CD14-positive monocyte (primary cell): Measurements from ENCODE around the gene GABRD. TPM values are rescaled to one million over a fixed set of nuclear protein-coding genes. Genes with fewer than 3 reads are reported as not detected.

ENCODE experiments used
- DNase-seq, 3 donors: peaks; one replicate each; pipeline ENCODE4 v3.0.0-alpha.2; 2011 to 2022
- H2AFZ ChIP-seq: 2 replicates; pipeline ENCODE4 v1.6.0; 2012; ENCODE audit warnings: mild to moderate bottlenecking, low read depth, low read length, inconsistent platforms; ENCODE audit not compliant: insufficient read depth, poor library complexity, severe bottlenecking
- H3K27ac ChIP-seq, 2 donors: 1 replicate in 1 of 2; 2 replicates in 1 of 2; pipeline ENCODE4 v1.5.1; 2012 to 2013; ENCODE audit warnings: low read length in 2 of 2, control low read depth in 1 of 2, inconsistent platforms in 1 of 2, low read depth in 1 of 2, mild to moderate bottlenecking in 1 of 2
- H3K27me3 ChIP-seq, 2 donors: one replicate each; pipeline versions ENCODE4 v1.6.0 to v1.6.1; 2011 to 2013; ENCODE audit warnings: low read length in 2 of 2; ENCODE audit not compliant: control insufficient read depth in 2 of 2, insufficient read depth in 2 of 2
- H3K36me3 ChIP-seq, 2 donors: replicated peaks in 1 of 2; 1 replicate in 1 of 2; 2 replicates in 1 of 2; pipeline versions ENCODE4 v1.5.1 to v1.6.1; 2012 to 2013; ENCODE audit warnings: low read length in 2 of 2, control low read depth in 1 of 2, inconsistent platforms in 1 of 2, mild to moderate bottlenecking in 1 of 2; ENCODE audit not compliant: insufficient read depth in 2 of 2, control insufficient read depth in 1 of 2
- H3K4me1 ChIP-seq, 2 donors: 1 replicate in 1 of 2; 2 replicates in 1 of 2; pipeline versions ENCODE4 v1.5.1 to v1.6.1; 2012 to 2013; ENCODE audit warnings: low read length in 2 of 2, control low read depth in 1 of 2, inconsistent platforms in 1 of 2, mild to moderate bottlenecking in 1 of 2, moderate library complexity in 1 of 2; ENCODE audit not compliant: insufficient read depth in 2 of 2, control insufficient read depth in 1 of 2
- H3K4me2 ChIP-seq: replicated peaks from 2 replicates; pipeline ENCODE3; 2012; ENCODE audit warnings: low read length, moderate library complexity, mild to moderate bottlenecking; ENCODE audit not compliant: poor library complexity, severe bottlenecking; ENCODE audit errors: extremely low read depth
- H3K4me3 ChIP-seq, 3 experiments: fragments of 200-600 bp in 1 of 3; sonication (generic) in 1 of 3; replicated peaks in 1 of 3; 1 replicate in 2 of 3; 2 replicates in 1 of 3; pipeline ENCODE4 v1.5.1; 2011 to 2013; ENCODE audit warnings: low read length in 3 of 3, mild to moderate bottlenecking in 3 of 3, control low read depth in 2 of 3, low read depth in 2 of 3, inconsistent platforms in 1 of 3, moderate library complexity in 1 of 3
- H3K79me2 ChIP-seq: 2 replicates; pipeline ENCODE4 v1.6.0; 2012; ENCODE audit warnings: mild to moderate bottlenecking, control low read depth, inconsistent platforms, low read length, moderate library complexity; ENCODE audit not compliant: insufficient read depth
- H3K9ac ChIP-seq: 2 replicates; pipeline ENCODE4 v1.6.0; 2017; ENCODE audit warnings: low read length, mild to moderate bottlenecking; ENCODE audit not compliant: insufficient read depth, poor library complexity, severe bottlenecking
- H3K9me3 ChIP-seq, 2 donors: replicated peaks in 1 of 2; 1 replicate in 1 of 2; 2 replicates in 1 of 2; pipeline versions ENCODE4 v1.5.1 to v1.6.1; 2012 to 2013; ENCODE audit warnings: low read length in 2 of 2, control low read depth in 1 of 2; ENCODE audit not compliant: control insufficient read depth in 1 of 2, insufficient read depth in 1 of 2
- H4K20me1 ChIP-seq: 2 replicates; pipeline ENCODE4 v1.6.0; 2012; ENCODE audit warnings: mild to moderate bottlenecking, low read length, control low read depth, moderate library complexity; ENCODE audit not compliant: insufficient read depth
- H3K27ac Mint-ChIP-seq, 7 donors: one replicate each; pipeline ENCODE4 v1.8.0; 2020; ENCODE audit warnings: mild to moderate bottlenecking in 7 of 7, mixed read lengths in 7 of 7, moderate library complexity in 6 of 7, inconsistent platforms in 2 of 7
- H3K27me3 Mint-ChIP-seq, 3 donors: one replicate each; pipeline ENCODE4 v1.8.0; 2021 to 2022; ENCODE audit warnings: low read depth in 3 of 3, mild to moderate bottlenecking in 3 of 3, mixed read lengths in 3 of 3, moderate library complexity in 3 of 3, inconsistent platforms in 1 of 3
- H3K36me3 Mint-ChIP-seq, 2 donors: one replicate each; pipeline ENCODE4 v1.8.0; 2020; ENCODE audit warnings: mixed read lengths in 2 of 2, inconsistent platforms in 1 of 2, mild to moderate bottlenecking in 1 of 2
- H3K4me1 Mint-ChIP-seq: one replicate; pipeline ENCODE4 v1.8.0; 2020; ENCODE audit warnings: mild to moderate bottlenecking, mixed read lengths
- H3K4me3 Mint-ChIP-seq, 2 donors: one replicate each; pipeline ENCODE4 v1.8.0; 2020; ENCODE audit warnings: mild to moderate bottlenecking in 2 of 2, mixed read lengths in 2 of 2, moderate library complexity in 1 of 2
- H3K9me3 Mint-ChIP-seq, 7 donors: one replicate each; pipeline ENCODE4 v1.8.0; 2020 to 2022; ENCODE audit warnings: mixed read lengths in 7 of 7, mild to moderate bottlenecking in 6 of 7, moderate library complexity in 6 of 7, inconsistent platforms in 2 of 7
- CTCF ChIP-seq: fragments of 200-600 bp; IDR thresholded peaks from one replicate; pipeline ENCODE4 v1.8.0; 2022; ENCODE audit warnings: antibody characterized with exemption, mild to moderate bottlenecking
- WGBS: methylation state at CpG from one replicate; pipeline ENCODE4 v1.1.5; 2013; ENCODE audit warnings: missing lambda C conversion rate; ENCODE audit not compliant: insufficient coverage; 5-methylcytosine and 5-hydroxymethylcytosine counted together
- intact Hi-C, 2 donors: fragments of 100-400 bp; cut with micrococcal nuclease; formaldehyde crosslinking; loops; one replicate each; pipeline versions ENCODE4 v1.15.0 to v1.15.1; 2023
- polyA plus RNA-seq, 3 donors: library from polyadenylated mRNA; depleted of rRNA in 1 of 3; unstranded in 2 of 3; stranded (reverse) in 1 of 3; fragments of 300-500 nt in 2 of 3; fragments of >200 nt in 1 of 3; fragmentation: Illumina TruSeq in 2 of 3; gene quantifications; 1 replicate in 2 of 3; 2 replicates in 1 of 3; pipeline ENCODE4 v1.2.3, GENCODE V29; 2012 to 2021

Gene GABRD
- polyA plus RNA-seq, 3 donors, result not detected

DNA sequence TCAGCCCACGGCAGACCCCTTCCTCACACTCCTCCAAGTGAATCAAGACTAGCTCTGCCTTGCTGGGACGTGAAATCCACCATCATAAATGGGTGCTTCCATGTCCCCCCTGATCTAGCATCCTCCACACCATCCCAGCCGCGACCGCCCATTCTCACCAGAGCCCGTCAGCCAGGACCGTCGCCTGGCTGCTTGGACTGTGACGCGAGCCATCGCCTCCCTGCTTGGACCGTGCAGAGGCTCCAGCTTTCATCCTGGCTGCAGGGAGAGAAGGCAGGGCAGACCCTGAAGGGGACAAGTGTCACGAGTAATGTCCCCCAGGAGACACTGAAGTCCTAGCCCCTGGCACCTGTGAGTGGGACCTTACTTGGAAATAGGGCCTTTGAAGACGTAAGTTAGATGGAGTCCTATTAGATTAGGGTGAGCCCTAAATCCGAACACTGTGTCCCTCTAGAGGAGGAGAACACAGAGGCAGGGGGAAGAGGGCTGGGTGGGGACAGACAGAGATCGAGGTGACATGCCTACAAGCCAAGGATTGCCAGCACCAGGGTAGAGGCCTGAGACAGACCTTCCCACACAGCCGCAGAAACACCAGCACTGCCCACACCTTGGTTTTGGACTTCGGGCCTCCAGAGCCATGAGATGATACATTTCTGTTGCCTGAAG, 18.3 kb downstream of the GABRD start:
- Histone ChIP-seq H2AFZ (no peak overlapping the region), H3K9me3 (no peaks in the 10 kb centered on the region), H3K79me2 (no peaks in the 10 kb centered on the region), H3K9ac (no peak overlapping the region), H3K4me1 (no peaks in the 10 kb centered on the region), H3K36me3 (no peaks in the 10 kb centered on the region), H3K27ac (no peak overlapping the region), H4K20me1 (no peaks in the 10 kb centered on the region), H3K4me3 (no peak overlapping the region), H3K27me3 (no peaks in the 10 kb centered on the region), H3K4me2 (no peak overlapping the region)
- no peak for DNase-seq
- H3K9me3 Mint-ChIP-seq, result peaks cover 0 to 2% (median 0%) of the 10 kb centered on the region in 7 donors
- H3K36me3 Mint-ChIP-seq, result no peaks in the 10 kb centered on the region
- H3K27ac Mint-ChIP-seq, result no peak overlapping the region
- H3K4me1 Mint-ChIP-seq, result no peaks in the 10 kb centered on the region
- H3K4me3 Mint-ChIP-seq, result no peak overlapping the region
- peaks cover 8 to 20% (median 14%) of the 10 kb centered on the region in 3 donors for H3K27me3 Mint-ChIP-seq
- 80% methylated on average over 17 of the region's 18 CpGs for WGBS
- TF ChIP-seq CTCF, result no peak
- intact Hi-C loops, result no loop called here

DNA sequence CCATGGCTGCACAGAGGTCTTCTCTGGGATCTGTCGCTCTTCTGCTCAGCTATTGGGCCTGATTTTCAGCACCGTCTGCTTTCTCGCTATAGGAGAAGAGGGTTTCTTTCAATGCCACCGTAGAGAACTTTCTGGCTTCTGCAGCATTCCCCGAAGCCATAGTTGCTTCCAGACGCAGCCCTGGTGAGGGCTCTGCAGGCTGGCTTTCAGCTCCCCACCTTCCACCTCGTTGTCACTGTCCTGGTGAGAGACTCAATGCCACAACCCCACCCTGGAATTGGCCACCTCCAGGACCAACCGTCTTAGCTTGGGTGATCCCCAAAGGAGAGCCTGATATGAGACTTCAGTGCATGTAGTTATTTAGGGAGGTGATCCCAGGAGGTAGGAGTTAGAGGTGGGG, 19.1 kb downstream of the GABRD start:
- no peak overlapping the region for H3K4me3 ChIP-seq
- H3K27me3 ChIP-seq, result no peaks in the 10 kb centered on the region
- H3K4me2 ChIP-seq, result no peak overlapping the region
- H3K36me3 ChIP-seq, result no peaks in the 10 kb centered on the region
- H3K9me3 Mint-ChIP-seq, result peaks cover 0 to 2% (median 0%) of the 10 kb centered on the region in 7 donors
- intact Hi-C loops, result no loop called here
- 87% methylated on average over 6 of the region's 8 CpGs for WGBS
- H3K27ac Mint-ChIP-seq, result no peak overlapping the region
- no peak overlapping the region for H3K27ac ChIP-seq
- H2AFZ ChIP-seq, result no peak overlapping the region
- no peaks in the 10 kb centered on the region for H4K20me1 ChIP-seq
- H3K4me1 Mint-ChIP-seq, result no peaks in the 10 kb centered on the region
- H3K9me3 ChIP-seq, result no peaks in the 10 kb centered on the region
- TF ChIP-seq CTCF, result no peak
- no peak for DNase-seq
- H3K79me2 ChIP-seq, result no peaks in the 10 kb centered on the region
- no peaks in the 10 kb centered on the region for H3K36me3 Mint-ChIP-seq
- no peaks in the 10 kb centered on the region for H3K4me1 ChIP-seq
- H3K9ac ChIP-seq, result no peak overlapping the region
- peaks cover 8 to 18% (median 14%) of the 10 kb centered on the region in 3 donors for H3K27me3 Mint-ChIP-seq
- H3K4me3 Mint-ChIP-seq, result no peak overlapping the region
